Muscle of back (tissue), 11 donors: ENCODE results near the gene GPR160. TPM values are rescaled to one million over a fixed set of nuclear protein-coding genes. Genes with fewer than 3 reads are reported as not detected.

Source experiments
- DNase-seq, 3 donors: peaks; one replicate each; pipeline versions ENCODE4 v3.0.0 to v3.0.0-alpha.2; 2013
- polyA plus RNA-seq, 10 donors: library from polyadenylated mRNA; unstranded; fragments of 120-200 nt; gene quantifications; one replicate each; pipeline ENCODE4 v1.2.1, GENCODE V29; 2013; ENCODE audit not compliant: insufficient read length in 10 of 10

Gene GPR160
- polyA plus RNA-seq, 10 donors = 1.8 to 3.8 (median 2.6) TPM

DNA sequence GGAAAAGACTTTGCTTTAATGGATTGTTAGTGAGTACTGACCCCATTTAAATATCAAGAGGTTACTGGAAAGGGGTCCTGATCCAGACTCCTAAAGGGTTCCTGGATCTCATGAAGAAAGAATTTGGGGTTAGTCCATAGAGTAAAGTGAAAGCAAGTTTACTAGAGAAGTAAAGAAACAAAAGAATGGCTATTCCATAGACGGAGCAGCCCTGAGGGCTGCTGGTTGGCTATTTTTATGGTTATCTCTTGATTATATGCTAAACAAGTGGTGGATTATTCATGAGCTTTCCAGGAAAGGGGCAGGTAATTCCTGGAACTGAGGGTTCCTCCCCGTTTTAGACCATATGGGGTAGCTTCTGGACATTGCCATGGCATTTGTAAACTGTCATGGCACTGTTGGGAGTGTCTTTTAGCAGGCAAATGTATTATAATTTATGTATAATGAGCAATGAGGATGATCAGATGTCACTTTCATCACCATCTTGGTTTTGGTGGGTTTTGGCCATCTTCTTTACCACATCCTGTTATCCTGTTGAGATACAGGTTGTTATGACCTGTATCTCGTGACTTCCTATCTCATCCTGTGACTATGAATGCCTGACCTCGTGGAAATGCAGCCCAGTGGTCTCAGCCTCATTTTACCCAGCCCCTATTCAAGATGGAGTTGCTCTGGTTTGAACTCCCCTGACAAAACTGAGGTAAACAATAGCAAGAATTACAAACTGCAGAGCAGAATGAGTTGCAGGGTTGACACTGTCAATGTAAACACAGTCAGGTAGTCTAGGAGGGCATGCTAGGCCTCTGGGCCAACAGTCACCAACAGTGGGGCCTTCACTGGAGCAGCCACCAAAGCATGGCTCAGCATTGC, 10.3 kb upstream of the GPR160 start:
- no peak for DNase-seq

DNA sequence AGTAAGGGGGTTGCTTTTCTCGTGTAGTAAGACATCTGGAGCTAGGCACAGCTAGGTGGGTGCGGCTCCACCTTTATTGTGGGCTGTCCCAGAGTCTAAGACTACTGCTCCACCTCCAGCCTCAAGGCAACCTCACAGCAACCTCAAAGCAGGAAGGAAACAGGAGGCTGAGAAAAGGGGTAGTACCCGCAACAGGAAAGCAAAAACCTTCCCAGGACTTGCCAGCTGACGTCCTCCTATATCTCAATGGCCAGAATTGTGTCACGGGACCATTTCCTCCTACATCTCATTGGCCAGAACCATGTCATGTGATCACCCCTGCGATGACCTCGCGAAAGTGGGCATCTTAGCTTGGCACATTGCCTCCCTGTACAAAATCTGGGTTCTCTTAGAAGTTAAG, 4.3 kb upstream of the GPR160 start:
- DNase-seq = no peak

DNA sequence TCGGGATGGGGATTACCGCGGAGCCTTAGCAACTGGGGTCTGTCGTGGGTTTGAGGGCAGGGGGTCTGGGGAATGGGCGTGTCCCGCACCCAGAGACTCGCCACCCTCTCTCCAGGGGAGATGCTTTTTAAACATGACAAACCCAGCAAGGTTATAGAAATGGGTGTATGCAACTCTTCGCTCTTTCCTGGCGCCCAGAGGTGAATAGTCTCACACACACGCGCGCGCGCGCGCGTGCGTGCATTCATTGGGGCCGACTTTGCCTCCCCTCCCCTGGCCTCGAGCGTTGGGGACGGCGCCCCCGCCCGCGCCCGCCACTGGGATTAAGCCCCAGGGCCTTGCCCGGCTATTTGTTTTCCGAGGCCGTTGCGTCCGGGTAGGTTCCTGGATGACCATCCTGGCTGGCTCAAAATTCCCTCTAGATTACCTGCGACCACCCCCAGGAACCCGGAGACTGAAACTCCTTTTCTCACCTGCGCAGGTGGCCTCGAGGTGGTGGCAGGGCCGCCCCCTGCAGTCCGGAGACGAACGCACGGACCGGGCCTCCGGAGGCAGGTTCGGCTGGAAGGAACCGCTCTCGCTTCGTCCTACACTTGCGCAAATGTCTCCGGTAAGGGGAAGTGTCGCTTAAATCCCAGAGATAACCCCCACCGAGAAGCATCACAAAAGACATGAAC, 777 bp downstream of the GPR160 start:
- DNase-seq = peak in 1 of 3 donors; percentile 22

DNA sequence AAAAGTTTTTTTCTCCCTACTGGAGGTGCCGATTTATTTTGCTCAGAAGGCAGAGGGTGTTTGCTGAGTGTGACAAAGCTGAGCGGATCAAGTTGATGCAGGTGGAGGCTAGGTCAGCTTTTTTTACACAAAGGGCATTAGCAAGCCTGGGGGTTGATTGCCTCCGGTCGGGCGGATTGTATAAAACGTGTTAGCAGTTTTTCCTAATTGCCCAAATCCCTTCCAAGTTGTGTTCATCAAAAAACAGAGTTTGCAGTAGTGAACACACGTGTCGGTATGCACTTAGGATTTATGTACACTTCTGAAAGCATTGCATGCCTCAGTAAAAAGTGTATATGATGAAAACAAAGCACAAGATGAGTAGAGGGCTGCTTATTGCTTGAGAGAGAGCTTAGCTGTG, 2.6 kb downstream of the GPR160 start:
- no peak for DNase-seq

- DNase-seq = no peak
Observed at GRCh38 chr3:170043506-170043905, 5.7 kb downstream of the GPR160 start.

DNA sequence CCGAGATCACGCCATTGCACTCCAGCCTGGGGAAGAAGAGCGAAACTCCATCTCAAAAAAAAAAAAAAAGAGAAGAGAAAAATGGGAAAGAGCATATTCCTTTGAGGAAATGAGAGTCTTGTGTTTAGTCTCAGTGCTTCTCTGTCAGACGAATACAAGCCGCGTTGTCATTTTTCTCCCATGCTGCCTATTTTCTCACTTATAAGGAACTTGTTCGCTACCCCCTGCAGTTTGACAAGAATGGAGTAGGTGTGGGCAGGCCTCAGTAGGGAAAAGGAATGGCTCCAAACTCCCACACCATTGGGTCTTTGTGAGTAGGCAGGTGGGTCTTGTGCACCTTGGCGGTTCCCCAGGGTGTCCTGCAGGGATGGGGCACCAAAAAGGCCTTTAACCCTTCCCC, 6.5 kb downstream of the GPR160 start:
- DNase-seq = peak in 1 of 3 donors; percentile 15

- DNase-seq = peak in 1 of 3 donors; percentile 33
Observed at GRCh38 chr3:170044795-170045244, 7.0 kb downstream of the GPR160 start.

DNA sequence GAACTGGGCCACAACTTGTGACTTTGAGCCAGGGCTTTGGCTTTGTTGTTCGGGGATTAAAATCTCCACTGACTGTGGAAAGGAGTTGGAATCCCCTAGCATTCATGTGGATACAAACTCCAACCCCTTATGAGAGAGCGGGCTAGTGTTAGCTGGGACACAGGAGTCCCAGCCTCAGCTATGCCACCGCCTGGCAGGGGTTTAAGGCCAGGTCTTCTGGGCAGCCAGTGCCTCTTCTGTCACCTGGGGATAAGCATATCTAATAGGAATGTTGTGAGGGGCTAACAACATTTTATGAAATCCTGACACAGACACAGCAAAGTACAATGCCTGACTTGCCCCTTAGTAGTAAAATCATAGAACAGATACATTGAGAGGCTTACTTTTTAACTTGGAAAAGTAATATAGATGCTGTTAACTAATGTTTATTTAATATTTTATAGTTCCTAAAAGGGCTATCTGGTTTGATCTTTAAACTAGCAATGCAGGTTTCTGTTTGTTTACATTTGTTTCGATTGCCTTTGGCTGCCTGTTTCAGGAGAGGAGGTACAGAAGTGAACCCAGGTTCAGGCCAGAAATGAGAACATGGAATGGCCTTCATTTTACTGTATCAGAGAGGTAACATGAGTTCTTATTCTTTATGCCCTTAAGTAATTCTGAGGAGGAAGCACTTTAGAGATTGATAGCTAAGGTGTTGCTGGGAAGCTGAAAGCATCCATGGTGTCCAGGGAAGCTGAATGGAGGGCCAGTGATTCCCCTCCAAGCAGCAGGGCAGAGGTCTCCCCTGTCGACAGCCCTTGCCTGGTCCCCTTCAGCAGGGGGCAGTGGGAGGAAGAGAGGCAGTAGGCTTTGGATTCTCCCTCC, 8.7 kb downstream of the GPR160 start:
- DNase-seq = no peak

- no peak for DNase-seq
Observed at GRCh38 chr3:170047133-170047404, 9.3 kb downstream of the GPR160 start.

- DNase-seq = peak in 1 of 3 donors; percentile 11
Observed at GRCh38 chr3:170049146-170050000, 11.6 kb downstream of the GPR160 start.

DNA sequence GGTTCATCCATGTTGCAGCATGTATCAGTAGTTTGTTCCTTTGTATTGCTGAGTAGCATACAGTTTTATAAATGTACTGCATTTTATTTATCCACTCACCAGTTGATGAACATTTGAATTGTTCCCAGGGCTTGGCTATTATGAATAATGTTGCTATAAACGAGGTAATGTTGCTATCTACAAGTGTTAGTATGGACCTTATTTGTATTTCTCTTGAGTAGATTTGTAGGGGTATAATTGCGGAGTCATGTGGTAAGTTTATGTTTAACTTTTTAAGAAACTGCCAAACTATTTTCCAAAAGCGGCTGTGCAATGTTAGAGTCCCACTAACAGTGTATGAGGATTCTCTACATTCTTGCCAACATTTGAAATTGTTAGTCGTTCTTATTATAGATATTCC, 13.0 kb downstream of the GPR160 start:
- no peak for DNase-seq

DNA sequence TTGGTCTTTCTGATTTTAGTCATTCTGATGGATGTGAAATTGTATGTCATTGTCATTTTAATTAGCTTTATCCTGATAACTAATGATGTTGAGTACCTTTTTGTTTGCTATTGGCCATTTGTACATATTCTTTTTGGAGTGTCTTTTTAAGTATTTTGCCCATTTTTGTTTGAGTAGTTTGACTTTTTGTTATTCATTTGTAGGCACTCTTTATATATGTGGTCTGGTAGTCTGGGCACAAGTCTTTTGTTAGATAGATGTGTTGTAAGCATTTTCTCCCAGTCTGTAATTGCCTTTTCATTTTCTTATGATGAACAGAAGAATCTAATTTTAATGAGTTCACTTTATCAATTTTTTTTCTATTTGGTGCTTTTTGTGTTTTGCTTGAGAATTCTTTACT, 14.6 kb downstream of the GPR160 start:
- DNase-seq = no peak

DNA sequence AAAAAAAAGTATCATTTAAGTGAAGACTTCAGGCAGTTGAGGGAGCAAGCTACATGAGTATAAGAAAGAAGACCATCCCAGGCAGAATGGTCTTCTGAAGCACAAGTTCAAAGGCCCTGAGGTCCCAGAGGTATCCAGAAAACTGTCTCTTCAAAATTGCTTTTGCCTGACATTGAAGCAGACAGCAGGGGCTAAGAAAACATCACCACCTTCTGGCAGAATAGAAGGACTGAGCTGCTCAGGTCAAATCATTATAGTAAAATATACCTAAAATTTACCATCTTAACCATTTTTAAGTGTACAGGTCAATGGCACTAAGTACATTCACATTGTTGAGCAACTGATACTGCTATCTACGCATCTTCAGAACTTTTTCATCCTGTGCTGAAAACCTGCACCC, 16.4 kb downstream of the GPR160 start:
- DNase-seq = no peak

- DNase-seq = no peak
Observed at GRCh38 chr3:170055209-170055608, 17.4 kb downstream of the GPR160 start.

DNA sequence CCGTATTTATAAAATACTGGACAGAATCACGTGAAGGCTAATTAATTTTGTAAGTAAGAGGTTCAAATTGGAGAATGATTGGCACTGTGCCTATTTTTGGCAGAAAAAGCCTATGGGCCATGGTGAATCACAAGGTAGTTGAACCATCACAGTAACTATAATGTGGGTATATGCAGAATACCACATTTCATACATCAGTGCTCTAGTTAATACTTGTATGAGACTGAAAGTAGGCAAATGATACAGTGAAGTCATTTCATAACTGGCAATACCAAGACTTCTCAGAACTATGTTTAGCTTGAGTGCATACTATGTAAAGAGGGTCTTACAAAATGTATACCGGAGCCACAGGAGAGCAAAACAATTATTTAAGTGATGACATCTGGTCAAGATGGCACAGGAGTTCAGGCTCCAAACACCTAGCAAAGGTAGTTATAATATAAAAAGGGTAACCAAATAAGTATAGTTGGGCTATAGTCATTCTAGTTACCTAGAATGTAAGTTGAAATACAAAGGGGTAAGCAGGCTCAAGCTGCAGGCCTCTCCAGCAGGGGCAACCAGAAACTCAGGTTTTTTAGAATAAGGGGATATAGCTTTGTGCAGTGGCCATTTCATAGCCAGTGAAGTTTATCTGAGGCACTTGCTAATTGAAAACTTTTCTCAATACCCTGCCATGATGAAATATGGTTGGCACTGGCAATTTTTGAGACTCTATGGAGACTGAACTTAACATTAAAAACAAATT, 19.1 kb downstream of the GPR160 start:
- no peak for DNase-seq

- DNase-seq = no peak
Observed at GRCh38 chr3:170057550-170057949, 19.8 kb downstream of the GPR160 start.

DNA sequence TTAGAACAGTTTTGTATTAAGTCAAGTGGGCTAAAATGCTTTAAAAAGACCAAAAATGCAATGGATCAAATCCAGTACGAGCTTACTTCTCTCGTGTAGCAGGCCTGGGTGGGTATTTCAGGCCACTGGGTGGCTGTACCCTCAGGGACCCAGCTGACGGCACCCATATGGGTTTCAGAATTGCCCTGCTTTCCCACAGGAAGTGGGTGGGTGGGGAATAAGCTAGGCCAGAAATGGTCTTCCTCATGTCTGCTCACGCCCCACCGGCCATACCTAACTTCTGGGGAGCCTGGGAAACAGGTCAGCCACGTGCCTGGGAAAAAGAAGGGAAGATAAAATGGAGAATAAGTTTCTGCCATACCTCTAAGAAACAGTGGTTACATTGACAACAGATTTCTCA, 20.3 kb downstream of the GPR160 start:
- no peak for DNase-seq

GRCh38 chr3:170059447-170059846, 21.7 kb downstream of the GPR160 start:
- no peak for DNase-seq

DNA sequence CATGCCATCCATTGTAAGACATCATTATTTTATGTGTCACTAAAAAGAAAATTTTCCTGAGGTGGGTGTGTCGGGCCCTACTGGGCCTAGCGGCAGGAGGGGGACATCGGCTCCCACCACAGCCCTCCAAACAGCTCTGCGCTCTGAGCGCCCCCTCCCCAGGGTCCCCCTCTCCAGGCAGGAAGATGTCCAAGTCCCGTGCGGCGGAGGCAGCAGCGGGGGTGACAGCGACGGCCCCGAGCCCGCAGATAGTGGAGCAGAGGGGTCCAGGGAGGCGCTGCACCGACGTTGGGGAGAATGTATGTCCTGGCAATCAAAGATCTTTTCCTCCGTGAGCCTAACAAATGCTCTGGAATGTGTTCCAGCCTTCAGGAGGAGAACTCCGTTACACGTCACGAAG, 24.3 kb downstream of the GPR160 start:
- DNase-seq = no peak

GRCh38 chr3:170062769-170063168, 25.0 kb downstream of the GPR160 start:
- DNase-seq = no peak

DNA sequence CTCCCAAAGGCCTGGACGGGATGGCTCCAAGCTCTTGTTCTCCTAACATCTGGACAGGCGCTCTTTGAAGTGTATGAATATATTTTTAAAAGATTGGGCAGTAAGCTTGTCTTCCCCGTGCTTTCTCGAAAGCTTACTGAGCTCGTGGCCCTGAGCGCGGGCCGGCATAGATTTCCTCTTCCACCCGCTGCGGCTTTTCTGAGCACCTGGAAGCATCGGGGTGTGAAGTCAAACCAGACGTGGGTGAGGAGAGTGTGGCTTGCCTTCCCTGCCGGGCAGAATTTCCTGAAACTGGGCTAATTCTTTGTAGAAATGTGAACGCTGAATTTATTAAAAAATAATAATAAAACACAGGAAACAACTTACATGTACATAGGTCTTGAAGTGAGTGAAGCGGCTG, 25.9 kb downstream of the GPR160 start:
- DNase-seq = no peak
